Mesendoderm (in vitro differentiated cells): ENCODE measurements around the gene LIPA.
A peak's percentile ranks its signal among the peaks of the same experiment; 100 is the strongest.

Source experiments
- DNase-seq: peaks from one replicate; pipeline ENCODE4 v3.0.0; 2013
- H2AK5ac ChIP-seq: 2 replicates; pipeline ENCODE4 v1.6.1; 2013; ENCODE audit warnings: low read length, inconsistent platforms
- H2BK120ac ChIP-seq: 2 replicates; pipeline ENCODE4 v1.6.1; 2013; ENCODE audit warnings: low read depth, mild to moderate bottlenecking, low read length, moderate library complexity, mixed read lengths
- H2BK15ac ChIP-seq: replicated peaks from 2 replicates; pipeline ENCODE4 v1.6.1; 2013; ENCODE audit warnings: low read depth, mild to moderate bottlenecking, moderate library complexity
- H2BK5ac ChIP-seq: 2 replicates; pipeline ENCODE4 v1.6.1; 2013; ENCODE audit warnings: low read length, inconsistent platforms
- H3K18ac ChIP-seq: 2 replicates; pipeline ENCODE4 v1.6.1; 2013; ENCODE audit warnings: mild to moderate bottlenecking, low read length, mixed read lengths
- H3K23ac ChIP-seq: one replicate; pipeline ENCODE4 v1.6.1; 2013; ENCODE audit warnings: low read length
- H3K27ac ChIP-seq: 2 replicates; pipeline ENCODE4 v1.5.1; 2013; ENCODE audit warnings: low read depth, mild to moderate bottlenecking, inconsistent platforms, low read length, moderate library complexity
- H3K27me3 ChIP-seq: 2 replicates; pipeline ENCODE4 v1.6.1; 2013; ENCODE audit warnings: low read length, control low read depth, mild to moderate bottlenecking, inconsistent platforms; ENCODE audit not compliant: insufficient read depth, poor library complexity
- H3K36me3 ChIP-seq: 2 replicates; pipeline ENCODE4 v1.6.1; 2013; ENCODE audit warnings: low read length, inconsistent platforms; ENCODE audit not compliant: control insufficient read depth, insufficient read depth
- H3K4ac ChIP-seq: one replicate; pipeline ENCODE4 v1.6.1; 2013; ENCODE audit warnings: low read depth, mild to moderate bottlenecking, low read length, moderate library complexity
- H3K4me1 ChIP-seq: 2 replicates; pipeline ENCODE4 v1.6.1; 2013; ENCODE audit warnings: low read depth, low read length, inconsistent platforms; ENCODE audit not compliant: control insufficient read depth
- H3K4me2 ChIP-seq: 2 replicates; pipeline ENCODE4 v1.6.1; 2013; ENCODE audit warnings: low read length
- H3K4me3 ChIP-seq: 2 replicates; pipeline ENCODE4 v1.5.1; 2013; ENCODE audit warnings: mild to moderate bottlenecking, low read length
- H3K56ac ChIP-seq: one replicate; pipeline ENCODE4 v1.6.1; 2013; ENCODE audit warnings: low read length
- H3K79me1 ChIP-seq: 2 replicates; pipeline ENCODE4 v1.6.1; 2013; ENCODE audit warnings: low read length, inconsistent platforms
- H3K79me2 ChIP-seq: 2 replicates; pipeline ENCODE4 v1.6.1; 2013; ENCODE audit warnings: mild to moderate bottlenecking, low read length; ENCODE audit not compliant: control insufficient read depth, insufficient read depth
- H3K9ac ChIP-seq: 2 replicates; pipeline ENCODE4 v1.6.1; 2013; ENCODE audit warnings: low read length, inconsistent platforms
- H4K5ac ChIP-seq: one replicate; pipeline ENCODE4 v1.6.1; 2013; ENCODE audit warnings: low read length
- H4K8ac ChIP-seq: one replicate; pipeline ENCODE4 v1.6.1; 2013; ENCODE audit warnings: low read depth, mild to moderate bottlenecking, control low read depth, low read length, moderate library complexity
- WGBS: extraction: QIAGEN DNeasy Blood & Tissue Kit; methylation state at CpG from one replicate; pipeline ENCODE4 v1.1.7; 2013; ENCODE audit warnings: low lambda C conversion rate, missing lambda C conversion rate; ENCODE audit not compliant: insufficient coverage; ENCODE audit errors: extremely low coverage; 5-methylcytosine and 5-hydroxymethylcytosine counted together

The LIPA gene

DNA sequence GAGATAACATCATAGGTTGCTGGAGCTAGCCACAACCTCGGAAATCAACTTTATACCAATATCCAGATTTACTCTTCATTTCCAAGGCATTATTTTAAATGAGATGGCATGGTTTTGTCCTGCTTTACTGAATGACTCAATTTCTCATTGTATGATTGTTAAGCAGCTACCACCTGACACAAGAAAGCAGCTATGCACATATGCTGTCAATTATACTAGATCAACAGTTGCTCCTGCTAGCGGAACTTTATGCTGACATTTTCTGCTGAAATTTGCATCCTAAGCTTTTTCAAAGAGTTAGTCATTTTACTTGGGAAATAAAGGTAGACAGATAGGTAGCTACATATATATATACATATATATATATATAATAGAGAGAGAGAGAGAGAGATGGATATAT lies 35.5 kb downstream of the LIPA start:
- H3K27me3 ChIP-seq = no peaks in the 10 kb centered on the region
- DNase-seq = no peak
- no peaks in the 10 kb centered on the region for H3K36me3 ChIP-seq
- no peak overlapping the region for H3K18ac ChIP-seq
- H3K4ac ChIP-seq = no peak overlapping the region
- H2AK5ac ChIP-seq = no peak overlapping the region
- no peak overlapping the region for H4K5ac ChIP-seq
- no peaks in the 10 kb centered on the region for H3K79me2 ChIP-seq
- no peak overlapping the region for H3K4me2 ChIP-seq
- H3K23ac ChIP-seq = no peak overlapping the region
- no peaks in the 10 kb centered on the region for H3K79me1 ChIP-seq
- H3K4me3 ChIP-seq = no peak overlapping the region
- H3K56ac ChIP-seq = no peak overlapping the region
- no peak overlapping the region for H2BK15ac ChIP-seq
- no peaks in the 10 kb centered on the region for H3K4me1 ChIP-seq
- H3K9ac ChIP-seq = no peak overlapping the region
- no peak overlapping the region for H4K8ac ChIP-seq
- no CpG with 5 or more reads among the region's 2 CpGs for WGBS
- H3K27ac ChIP-seq = no peak overlapping the region
- no peak overlapping the region for H2BK5ac ChIP-seq
- no peak overlapping the region for H2BK120ac ChIP-seq

DNA sequence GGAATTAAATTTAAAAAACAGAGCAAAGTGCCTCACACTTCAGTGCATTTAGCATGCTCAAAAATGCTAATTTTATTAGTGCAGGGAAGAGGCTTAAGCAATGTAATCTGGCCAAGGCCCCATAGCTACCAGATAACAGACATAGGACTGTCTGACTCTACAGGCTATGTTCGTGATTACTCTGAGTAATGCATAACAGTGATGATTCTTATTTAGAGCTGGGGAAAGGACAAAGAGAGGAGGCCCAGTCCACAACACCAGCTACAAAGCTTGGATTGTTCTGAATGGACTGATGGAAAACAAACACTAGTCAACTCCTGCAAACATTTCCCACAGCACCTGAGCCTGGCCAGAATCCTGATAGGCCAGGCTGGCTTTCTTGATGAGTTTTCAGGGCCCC lies 36.1 kb downstream of the LIPA start:
- Histone ChIP-seq H3K27ac (no peak overlapping the region), H2BK15ac (no peak overlapping the region), H3K23ac (no peak overlapping the region), H3K18ac (no peak overlapping the region), H4K5ac (no peak overlapping the region), H3K9ac (no peak overlapping the region), H3K4me2 (no peak overlapping the region), H3K4ac (no peak overlapping the region), H3K4me1 (no peaks in the 10 kb centered on the region), H3K36me3 (no peaks in the 10 kb centered on the region), H4K8ac (no peak overlapping the region), H3K79me2 (no peaks in the 10 kb centered on the region), H2BK120ac (no peak overlapping the region), H2BK5ac (no peak overlapping the region), H2AK5ac (no peak overlapping the region), H3K27me3 (no peaks in the 10 kb centered on the region), H3K4me3 (no peak overlapping the region), H3K56ac (no peak overlapping the region), H3K79me1 (no peaks in the 10 kb centered on the region)
- no peak for DNase-seq
- WGBS = no CpG with 5 or more reads among the region's 1 CpG

DNA sequence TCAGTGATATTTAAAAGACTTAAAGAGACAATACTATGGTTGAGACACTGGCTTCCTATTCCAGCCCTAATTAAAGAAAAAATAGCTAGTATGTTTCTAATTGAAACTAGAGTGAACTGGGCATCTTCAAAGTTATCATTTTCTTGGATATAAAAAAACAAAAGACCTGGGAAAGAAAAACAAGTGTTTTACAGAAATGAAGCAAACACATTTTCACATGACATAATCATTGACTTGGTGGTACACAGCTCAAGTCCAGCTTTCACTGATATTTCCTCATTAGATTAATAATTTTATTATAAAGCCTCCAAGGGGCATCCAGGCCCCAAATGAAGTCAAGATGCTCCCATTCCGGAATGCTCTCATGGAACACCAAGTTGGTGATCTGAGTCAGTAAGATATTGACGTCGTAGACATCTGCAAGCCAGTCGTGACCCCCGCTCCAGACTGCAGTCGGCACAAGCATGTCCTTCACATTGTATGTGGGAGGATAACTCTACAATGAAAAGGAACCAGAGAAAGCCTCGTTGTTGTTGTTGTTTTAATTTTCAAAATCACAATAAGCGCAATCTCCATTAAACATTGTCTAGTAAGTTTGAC lies 36.9 kb downstream of the LIPA start:
- no peak overlapping the region for H3K27ac ChIP-seq
- no peaks in the 10 kb centered on the region for H3K27me3 ChIP-seq
- no peak overlapping the region for H4K8ac ChIP-seq
- no peak overlapping the region for H3K4me3 ChIP-seq
- no CpG with 5 or more reads among the region's 8 CpGs for WGBS
- H3K79me1 ChIP-seq = no peaks in the 10 kb centered on the region
- H3K23ac ChIP-seq = no peak overlapping the region
- no peak overlapping the region for H4K5ac ChIP-seq
- DNase-seq = no peak
- H3K18ac ChIP-seq = no peak overlapping the region
- no peaks in the 10 kb centered on the region for H3K79me2 ChIP-seq
- no peak overlapping the region for H3K9ac ChIP-seq
- no peak overlapping the region for H3K56ac ChIP-seq
- no peak overlapping the region for H2AK5ac ChIP-seq
- no peak overlapping the region for H3K4ac ChIP-seq
- no peak overlapping the region for H3K4me2 ChIP-seq
- H3K4me1 ChIP-seq = no peaks in the 10 kb centered on the region
- no peak overlapping the region for H2BK15ac ChIP-seq
- H3K36me3 ChIP-seq = no peaks in the 10 kb centered on the region
- H2BK5ac ChIP-seq = no peak overlapping the region
- no peak overlapping the region for H2BK120ac ChIP-seq

DNA sequence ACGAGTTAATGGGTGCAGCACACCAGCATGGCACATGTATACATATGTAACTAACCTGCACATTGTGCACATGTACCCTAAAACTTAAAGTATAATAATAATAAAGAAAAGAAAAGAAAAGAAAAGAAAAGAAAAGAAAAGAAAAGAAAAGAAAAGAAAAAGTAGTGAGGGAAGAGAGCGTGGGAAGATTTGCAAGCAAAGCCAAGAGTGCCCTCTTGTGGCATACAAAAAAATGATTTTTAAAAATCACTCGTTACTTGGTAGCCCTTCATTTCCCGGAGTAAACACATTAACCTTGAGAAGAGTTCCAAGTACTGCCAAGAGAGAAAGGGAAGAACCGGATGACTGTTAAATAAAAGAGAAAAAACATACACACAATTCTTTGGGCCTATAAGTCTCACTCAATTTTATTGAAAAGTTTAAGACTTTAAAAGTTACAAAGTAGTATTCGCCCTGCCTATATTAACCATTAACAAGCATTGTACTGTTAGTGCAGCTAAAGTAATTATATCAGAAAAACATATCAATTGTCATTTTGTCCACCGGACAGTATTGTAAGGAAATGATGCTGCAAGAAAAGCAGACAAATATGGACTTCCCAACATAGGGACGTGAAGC lies 38.3 kb downstream of the LIPA start:
- Histone ChIP-seq H2BK5ac (no peak overlapping the region), H3K27ac (no peak overlapping the region), H4K8ac (no peak overlapping the region), H3K4ac (no peak overlapping the region), H4K5ac (no peak overlapping the region), H3K18ac (no peak overlapping the region), H2BK15ac (no peak overlapping the region), H3K79me1 (no peaks in the 10 kb centered on the region), H2BK120ac (no peak overlapping the region), H3K36me3 (no peaks in the 10 kb centered on the region), H3K23ac (no peak overlapping the region), H3K9ac (no peak overlapping the region), H3K56ac (no peak overlapping the region), H3K79me2 (no peaks in the 10 kb centered on the region), H3K4me1 (no peaks in the 10 kb centered on the region), H3K27me3 (peaks cover 5% of the 10 kb centered on the region), H3K4me2 (no peak overlapping the region), H2AK5ac (no peak overlapping the region), H3K4me3 (no peak overlapping the region)
- DNase-seq = peak; percentile 37
- no CpG with 5 or more reads among the region's 8 CpGs for WGBS

DNA sequence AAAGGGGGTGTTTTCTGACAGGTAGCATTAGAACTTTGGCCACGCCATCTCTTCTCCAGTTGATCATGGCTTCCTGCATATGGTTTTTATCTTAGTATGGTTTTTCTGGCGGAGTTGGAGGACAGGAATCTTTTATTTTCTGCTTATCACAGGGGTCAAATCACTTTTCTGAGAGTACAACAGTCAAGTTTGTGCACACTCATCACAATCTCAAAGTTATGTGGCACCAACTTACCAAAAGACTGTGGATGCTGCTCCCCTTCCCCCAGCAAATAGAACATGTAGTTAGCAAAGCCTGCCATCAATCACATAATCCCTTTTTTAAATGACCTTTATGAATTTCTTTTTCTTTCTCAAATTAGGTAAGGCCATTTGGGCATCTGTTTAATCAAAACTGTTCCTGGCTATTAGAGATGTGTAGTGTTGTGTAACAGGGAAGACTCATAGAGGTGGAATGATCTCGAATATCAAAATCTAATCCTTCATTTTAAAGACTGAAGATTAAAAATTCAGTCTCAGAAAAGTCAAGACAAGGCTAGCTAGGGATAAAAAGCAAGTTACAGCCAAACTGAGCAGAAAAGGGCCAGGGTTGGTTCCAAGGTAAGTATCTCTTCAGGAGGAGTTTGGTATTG lies 40.7 kb downstream of the LIPA start:
- Histone ChIP-seq H4K5ac (no peak overlapping the region), H3K18ac (no peak overlapping the region)

More for the DNA sequence above, 40.7 kb downstream of the LIPA start:
- DNase-seq = no peak
- Histone ChIP-seq H2BK5ac (no peak overlapping the region), H3K27me3 (peaks cover 22% of the 10 kb centered on the region), H3K4me2 (no peak overlapping the region), H3K27ac (no peak overlapping the region), H2BK15ac (no peak overlapping the region), H2AK5ac (no peak overlapping the region), H3K56ac (no peak overlapping the region), H3K23ac (no peak overlapping the region), H3K36me3 (no peaks in the 10 kb centered on the region), H3K9ac (no peak overlapping the region), H3K79me2 (no peaks in the 10 kb centered on the region), H3K4ac (no peak overlapping the region), H3K4me1 (peaks cover 2% of the 10 kb centered on the region), H3K4me3 (no peak overlapping the region), H2BK120ac (no peak overlapping the region), H4K8ac (no peak overlapping the region), H3K79me1 (no peaks in the 10 kb centered on the region)
- WGBS = no CpG with 5 or more reads among the region's 3 CpGs
